SK-N-SH treated with all-trans-retinoic acid at 6 μM for 48 hours (cell line): ENCODE results near the gene EOGT.

Source experiments
- ARNTL ChIP-seq: fragments of 450-650 bp; formaldehyde crosslinking; IDR thresholded peaks from 2 replicates; pipeline ENCODE4 v1.5.0; 2020; ENCODE audit warnings: low read depth, mild to moderate bottlenecking, moderate library complexity, borderline replicate concordance
- CREB5 ChIP-seq: fragments of 250-450 bp; sonication (Bioruptor Pico); IDR thresholded peaks from 2 replicates; pipeline ENCODE4 v1.5.1; 2020; ENCODE audit warnings: low read depth, mild to moderate bottlenecking, moderate library complexity
- PATZ1 ChIP-seq: fragments of 250-450 bp; sonication (Bioruptor Pico); IDR thresholded peaks from 2 replicates; pipeline ENCODE4 v1.8.0; 2020; ENCODE audit warnings: mild to moderate bottlenecking, moderate library complexity, borderline replicate concordance

GRCh38 chr3:69032142-69032541, 18.7 kb upstream of the EOGT start:
- peak; percentile 68; the same call in 1 of the 2 replicates for TF ChIP-seq PATZ1 (CRISPR knock-in tag)
- no peak for TF ChIP-seq CREB5 (CRISPR knock-in tag)
- no peak for TF ChIP-seq ARNTL
